ENCODE data around the gene DNM2. TPM values are rescaled to one million over a fixed set of nuclear protein-coding genes. Genes with fewer than 3 reads are reported as not detected.

Gene DNM2
- total and polyA plus RNA-seq, 2 of the 13 experiments (the other 11 are each of a cell fraction or from before 2014, with no cell fraction given): 41.7 to 59.8 TPM

GRCh38 chr19:10691178-10691881, 26.5 kb upstream of the DNM2 start (continued):
- no peak for TF ChIP-seq HNF1A (IDR thresholded peaks at IDR 0.05; ENCODE audit: low read depth)
- no peak for TF ChIP-seq HNF1A (CRISPR knock-in tag; IDR thresholded peaks at IDR 0.05; ENCODE audit: borderline replicate concordance)
- TF ChIP-seq SP1 (IDR thresholded peaks at IDR 0.05): no peak
- TF ChIP-seq SP1 (CRISPR knock-in tag; IDR thresholded peaks at IDR 0.05): no peak
- no peak for TF ChIP-seq TRAFD1 (CRISPR knock-in tag; IDR thresholded peaks at IDR 0.05; ENCODE audit: borderline replicate concordance)

GRCh38 chr19:10691883-10692282, 26.0 kb upstream of the DNM2 start:
- ChIA-PET POLR2A (no interaction called here), CTCF (ENCODE audit: low intra/inter-chr PET ratio, low total read pairs) (no interaction called here)
- no peak for ATAC-seq
- no peaks in the 10 kb centered on the region for H3K9me3 ChIP-seq (ENCODE audit: low read length)
- no peak overlapping the region for H3K9ac ChIP-seq (ENCODE audit: insufficient read depth, low read depth, low read length)
- no peak for DNase-seq (ENCODE audit: low spot score)
- no peak for FAIRE-seq
- no peak overlapping the region for H2AFZ ChIP-seq (ENCODE audit: low read length)
- no peak overlapping the region for H3K4me3 ChIP-seq (replicated peaks in 1 of 3; ENCODE audit: insufficient read depth in 1 of 3, low read depth in 2 of 3, low read length in 3 of 3)
- in situ Hi-C loops (cut with HindIII; ENCODE audit: extremely low pct_ligation_motif_present, low pct_unique_long_range_greater_than_20kb) (no loop called here), intact Hi-C loops (cut with micrococcal nuclease; ENCODE audit: unreplicated experiment) (no loop called here)
- H3K36me3 ChIP-seq (replicated peaks in 1 of 2; ENCODE audit: control insufficient read depth in 1 of 2, insufficient read depth in 2 of 2, low read length in 2 of 2): peaks cover 25 to 52% of the 10 kb centered on the region in 2 experiments
- peaks cover 0 to 3% of the 10 kb centered on the region in 2 experiments; a peak in 1 of 5 replicates for H3K27me3 ChIP-seq (ENCODE audit: control insufficient read depth in 1 of 2, insufficient read depth in 2 of 2, low read length in 2 of 2)
- no peaks in the 10 kb centered on the region for H3K79me2 ChIP-seq (ENCODE audit: insufficient read depth, low read length)
- H3K4me2 ChIP-seq (ENCODE audit: low read depth, low read length): no peak overlapping the region
- BruUV-seq (replicated peaks): no TSS peak
- peaks cover 19% of the 10 kb centered on the region for H3K4me1 ChIP-seq (ENCODE audit: insufficient read depth, low read length)
- H4K20me1 ChIP-seq (ENCODE audit: insufficient read depth, low read length): peaks cover 26% of the 10 kb centered on the region; the same call in 1 of the 2 replicates
- WGBS (ENCODE audit: low lambda C conversion rate): 92% methylated on average over 2 of the region's 5 CpGs
- H3K27ac ChIP-seq (ENCODE audit: extremely low read length, insufficient read depth, low read length): no peak overlapping the region
- TF ChIP-seq POLR2A (IDR thresholded peaks at IDR 0.05; ENCODE audit: insufficient read depth in 1 of 2, low read depth in 2 of 2, low read length in 2 of 2) (peak in 1 of 2 experiments; percentile 21; a peak in 1 of 4 replicates), ZNF234 (CRISPR knock-in tag; conservative IDR thresholded peaks at IDR 0.05) (no peak), JARID2 (CRISPR knock-in tag; IDR thresholded peaks at IDR 0.05; ENCODE audit: insufficient replicate concordance) (no peak), AGO2 (optimal IDR thresholded peaks at IDR 0.05; ENCODE audit: low read depth, low read length) (peak; percentile 71), RBM22 (optimal IDR thresholded peaks at IDR 0.05; ENCODE audit: low read length) (peak; percentile 68), SIN3B (IDR thresholded peaks at IDR 0.05; ENCODE audit: low read length) (no peak), HMGA1 (CRISPR knock-in tag; conservative IDR thresholded peaks at IDR 0.05) (no peak), ZC3H13 (CRISPR knock-in tag; IDR thresholded peaks at IDR 0.05) (peak; percentile 79; the same call in 1 of the 2 replicates), KDM5B (CRISPR knock-in tag; IDR thresholded peaks at IDR 0.05; ENCODE audit: borderline replicate concordance) (no peak), TFDP2 (CRISPR knock-in tag; IDR thresholded peaks at IDR 0.05) (no peak)

All from HepG2 (cell line).